SJCRH30 (cell line): ENCODE data around the gene LPCAT1. TPM values are rescaled to one million over a fixed set of nuclear protein-coding genes. Genes with fewer than 3 reads are reported as not detected.
A peak's percentile ranks its signal among the peaks of the same experiment; 100 is the strongest.
"Not testable (repeated sequence)": the region's sequence is repeated elsewhere in the genome, so short reads cannot be mapped to it uniquely, and the experiment has no call there.

Experiments
- DNase-seq, 2 experiments: peaks; one replicate each; pipeline ENCODE4 v3.0.0-alpha.2; 2015 to 2020
- H3K27ac ChIP-seq: fragments of 250-450 bp; sonication (Bioruptor Pico); 2 replicates; pipeline ENCODE4 v1.5.1; 2020; ENCODE audit warnings: mild to moderate bottlenecking, moderate library complexity
- H3K27me3 ChIP-seq: fragments of 250-450 bp; sonication (Bioruptor Pico); 2 replicates; pipeline ENCODE4 v1.5.1; 2020; ENCODE audit warnings: mild to moderate bottlenecking, moderate library complexity
- H3K36me3 ChIP-seq: fragments of 250-450 bp; sonication (Bioruptor Pico); 2 replicates; pipeline ENCODE4 v1.5.1; 2020; ENCODE audit warnings: mild to moderate bottlenecking, moderate library complexity
- H3K4me1 ChIP-seq: fragments of 250-450 bp; sonication (Bioruptor Pico); 2 replicates; pipeline ENCODE4 v1.5.1; 2020; ENCODE audit warnings: mild to moderate bottlenecking, moderate library complexity
- H3K4me3 ChIP-seq: fragments of 250-450 bp; sonication (Bioruptor Pico); 2 replicates; pipeline ENCODE4 v1.5.1; 2020; ENCODE audit warnings: mild to moderate bottlenecking, moderate library complexity
- H3K9me3 ChIP-seq: fragments of 250-450 bp; sonication (Bioruptor Pico); replicated peaks from 2 replicates; pipeline ENCODE4 v1.5.1; 2020; ENCODE audit warnings: mild to moderate bottlenecking, moderate library complexity
- total RNA-seq: library from RNA; depleted of rRNA; stranded (reverse); fragments of >200 nt; shearing (Covaris generic); gene quantifications from 2 replicates; pipeline ENCODE4 v1.2.3, GENCODE V29; 2014; rRNA removed

The LPCAT1 gene
- 36.9 and 44.6 TPM in 2 replicates for total RNA-seq

GRCh38 chr5:1523793-1524480 is at the start of gene LPCAT1:
Gene LPCAT1 (minus strand): TSS chr5:1523960. CDS start chr5:1523844, 116 bp downstream.
- Histone ChIP-seq H3K4me3 (peak within 1 kb of the TSS; percentile 68), H3K9me3 (no peaks in the 10 kb centered on the region), H3K27me3 (no peaks in the 10 kb centered on the region), H3K27ac (peak within 1 kb of the TSS; percentile 48; the same call in 1 of the 2 replicates), H3K36me3 (no peaks in the 10 kb centered on the region), H3K4me1 (peaks cover 7% of the 10 kb centered on the region; the same call in 1 of the 2 replicates)
- DNase-seq: peak; percentile 40 to 69

- not testable (repeated sequence) for H3K4me3 ChIP-seq, H3K27me3 ChIP-seq, DNase-seq, H3K9me3 ChIP-seq, H3K27ac ChIP-seq, H3K36me3 ChIP-seq, H3K4me1 ChIP-seq
Observed at GRCh38 chr5:1571875-1572274, 48.1 kb upstream of the LPCAT1 start.

GRCh38 chr5:1570975-1571374 is 47.2 kb upstream of the LPCAT1 start:
- H3K27me3 ChIP-seq: no peaks in the 10 kb centered on the region
- H3K4me1 ChIP-seq: peaks cover 7% of the 10 kb centered on the region; the same call in 1 of the 2 replicates
- no peak overlapping the region for H3K4me3 ChIP-seq
- no peak overlapping the region for H3K27ac ChIP-seq
- H3K9me3 ChIP-seq: no peaks in the 10 kb centered on the region
- no peak for DNase-seq
- no peaks in the 10 kb centered on the region for H3K36me3 ChIP-seq

- H3K36me3 ChIP-seq: no peaks in the 10 kb centered on the region
- H3K9me3 ChIP-seq: no peaks in the 10 kb centered on the region
- H3K27me3 ChIP-seq: no peaks in the 10 kb centered on the region
- no peak for DNase-seq
- peak overlapping the region; percentile 12; the same call in 1 of the 2 replicates for H3K4me3 ChIP-seq
- peak overlapping the region; percentile 31 for H3K27ac ChIP-seq
- peaks cover 8% of the 10 kb centered on the region; the same call in 1 of the 2 replicates for H3K4me1 ChIP-seq
Observed at GRCh38 chr5:1568201-1568979, 44.6 kb upstream of the LPCAT1 start.

- H3K36me3 ChIP-seq, H3K9me3 ChIP-seq, H3K4me1 ChIP-seq, H3K27me3 ChIP-seq, DNase-seq, H3K4me3 ChIP-seq: not testable (repeated sequence)
- H3K27ac ChIP-seq: peak overlapping the region; percentile 31
Observed at GRCh38 chr5:1567527-1568200, 43.9 kb upstream of the LPCAT1 start.

- Histone ChIP-seq H3K27ac (no peak overlapping the region), H3K36me3 (no peaks in the 10 kb centered on the region), H3K27me3 (no peaks in the 10 kb centered on the region), H3K9me3 (no peaks in the 10 kb centered on the region), H3K4me3 (no peak overlapping the region), H3K4me1 (peaks cover 8% of the 10 kb centered on the region; the same call in 1 of the 2 replicates)
- peak in 1 of 2 experiments; percentile 28 for DNase-seq
Observed at GRCh38 chr5:1565737-1566734, 42.3 kb upstream of the LPCAT1 start.

GRCh38 chr5:1564824-1565736 is 41.3 kb upstream of the LPCAT1 start:
- DNase-seq: no peak
- no peaks in the 10 kb centered on the region for H3K9me3 ChIP-seq
- no peaks in the 10 kb centered on the region for H3K36me3 ChIP-seq
- peaks cover 8% of the 10 kb centered on the region; the same call in 1 of the 2 replicates for H3K4me1 ChIP-seq
- H3K27me3 ChIP-seq: no peaks in the 10 kb centered on the region
- H3K27ac ChIP-seq: no peak overlapping the region
- no peak overlapping the region for H3K4me3 ChIP-seq

GRCh38 chr5:1564182-1564748 is 40.5 kb upstream of the LPCAT1 start:
- Histone ChIP-seq H3K27me3 (no peaks in the 10 kb centered on the region), H3K27ac (no peak overlapping the region), H3K4me1 (peaks cover 8% of the 10 kb centered on the region; the same call in 1 of the 2 replicates), H3K36me3 (no peaks in the 10 kb centered on the region), H3K4me3 (no peak overlapping the region), H3K9me3 (no peaks in the 10 kb centered on the region)
- DNase-seq: no peak

GRCh38 chr5:1563617-1564181 is 39.9 kb upstream of the LPCAT1 start:
- Histone ChIP-seq H3K4me1 (peaks cover 8% of the 10 kb centered on the region; the same call in 1 of the 2 replicates), H3K27me3 (no peaks in the 10 kb centered on the region), H3K27ac (no peak overlapping the region), H3K9me3 (no peaks in the 10 kb centered on the region), H3K36me3 (no peaks in the 10 kb centered on the region), H3K4me3 (no peak overlapping the region)
- DNase-seq: no peak

- no peak overlapping the region for H3K27ac ChIP-seq
- H3K4me3 ChIP-seq: no peak overlapping the region
- no peaks in the 10 kb centered on the region for H3K27me3 ChIP-seq
- no peaks in the 10 kb centered on the region for H3K36me3 ChIP-seq
- H3K4me1 ChIP-seq: peaks cover 6% of the 10 kb centered on the region; the same call in 1 of the 2 replicates
- H3K9me3 ChIP-seq: no peaks in the 10 kb centered on the region
- DNase-seq: no peak
Observed at GRCh38 chr5:1563051-1563461, 39.3 kb upstream of the LPCAT1 start.

GRCh38 chr5:1562599-1562998 is 38.8 kb upstream of the LPCAT1 start:
- peaks cover 4% of the 10 kb centered on the region; the same call in 1 of the 2 replicates for H3K4me1 ChIP-seq
- H3K9me3 ChIP-seq: no peaks in the 10 kb centered on the region
- no peak overlapping the region for H3K27ac ChIP-seq
- H3K4me3 ChIP-seq: no peak overlapping the region
- H3K27me3 ChIP-seq: no peaks in the 10 kb centered on the region
- no peaks in the 10 kb centered on the region for H3K36me3 ChIP-seq
- DNase-seq: no peak

- Histone ChIP-seq H3K27ac (no peak overlapping the region), H3K4me1 (peaks cover 4% of the 10 kb centered on the region; the same call in 1 of the 2 replicates), H3K27me3 (no peaks in the 10 kb centered on the region), H3K9me3 (no peaks in the 10 kb centered on the region), H3K4me3 (no peak overlapping the region), H3K36me3 (no peaks in the 10 kb centered on the region)
- no peak for DNase-seq
Observed at GRCh38 chr5:1561402-1561929, 37.7 kb upstream of the LPCAT1 start.
